AG04450 (cell line): ENCODE measurements around the gene GRIN2B. TPM values are rescaled to one million over a fixed set of nuclear protein-coding genes. Genes with fewer than 3 reads are reported as not detected.

Experiments
- CTCF ChIA-PET: fragments of 300-600, 350-600 bp; formaldehyde crosslinking; extraction: SDS; loops from one replicate; lab custom pipeline; 2022; ENCODE audit warnings: antibody characterized with exemption, inconsistent platforms; lab: Charles Lee
- POLR2A ChIA-PET: fragments of 350-600 bp; formaldehyde crosslinking; extraction: SDS; loops from one replicate; lab custom pipeline; 2021; ENCODE audit warnings: antibody characterized with exemption, inconsistent platforms; lab: Yijun Ruan, JAX
- DNase-seq: peaks from one replicate; pipeline ENCODE4 v3.0.0-alpha.2; 2011; ENCODE audit warnings: low read depth, low spot score
- H3K27ac ChIP-seq: one replicate; pipeline ENCODE4 v1.5.1; 2012; ENCODE audit warnings: low read depth, low read length, control low read depth
- H3K27me3 ChIP-seq: one replicate; pipeline ENCODE4 v1.6.0; 2012; ENCODE audit warnings: low read length; ENCODE audit not compliant: control insufficient read depth, insufficient read depth
- H3K4me3 ChIP-seq: 2 replicates; pipeline ENCODE4 v1.5.1; 2011; ENCODE audit warnings: mild to moderate bottlenecking, low read depth, low read length, control low read depth
- H3K9me3 ChIP-seq: 2 replicates; pipeline ENCODE4 v1.5.1; 2012; ENCODE audit warnings: low read length; ENCODE audit not compliant: control insufficient read depth, insufficient read depth
- polyA plus RNA-seq: library from polyadenylated mRNA; depleted of rRNA; stranded (reverse); fragments of >200 nt; gene quantifications from 2 replicates; pipeline ENCODE4 v1.2.3, GENCODE V29; 2011
- TF ChIP-seq, protein P1 (sequence below): IDR thresholded peaks from 2 replicates; pipeline ENCODE4 v1.5.1; 2011; ENCODE audit warnings: low read depth, low read length, control low read depth, inconsistent platforms

Gene GRIN2B
- polyA plus RNA-seq, 1 experiment = not detected

DNA sequence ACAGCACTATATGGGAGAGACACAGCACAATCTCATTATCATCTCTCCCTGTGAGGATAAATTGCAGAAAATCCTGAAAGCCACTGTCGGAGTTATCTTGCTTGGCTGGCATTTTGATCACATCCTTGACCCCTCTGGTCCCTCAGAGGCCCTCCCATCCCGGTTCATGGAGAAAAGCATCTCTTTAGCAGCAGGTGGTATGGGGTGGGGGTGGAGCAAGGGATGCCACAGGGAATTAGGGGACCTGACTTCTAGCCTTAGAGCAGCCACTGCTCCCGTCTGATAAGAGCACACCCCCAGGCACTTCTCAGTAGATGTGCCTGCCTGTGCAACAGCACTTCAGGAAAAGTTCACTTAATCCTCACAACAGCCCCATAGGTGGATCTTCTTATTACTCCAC, 38.6 kb downstream of the GRIN2B start:
- POLR2A ChIA-PET = no interaction called here
- no peaks in the 10 kb centered on the region for H3K27me3 ChIP-seq
- H3K27ac ChIP-seq = no peak overlapping the region
- no peak for DNase-seq
- H3K9me3 ChIP-seq = no peaks in the 10 kb centered on the region
- TF ChIP-seq, protein P1, sequence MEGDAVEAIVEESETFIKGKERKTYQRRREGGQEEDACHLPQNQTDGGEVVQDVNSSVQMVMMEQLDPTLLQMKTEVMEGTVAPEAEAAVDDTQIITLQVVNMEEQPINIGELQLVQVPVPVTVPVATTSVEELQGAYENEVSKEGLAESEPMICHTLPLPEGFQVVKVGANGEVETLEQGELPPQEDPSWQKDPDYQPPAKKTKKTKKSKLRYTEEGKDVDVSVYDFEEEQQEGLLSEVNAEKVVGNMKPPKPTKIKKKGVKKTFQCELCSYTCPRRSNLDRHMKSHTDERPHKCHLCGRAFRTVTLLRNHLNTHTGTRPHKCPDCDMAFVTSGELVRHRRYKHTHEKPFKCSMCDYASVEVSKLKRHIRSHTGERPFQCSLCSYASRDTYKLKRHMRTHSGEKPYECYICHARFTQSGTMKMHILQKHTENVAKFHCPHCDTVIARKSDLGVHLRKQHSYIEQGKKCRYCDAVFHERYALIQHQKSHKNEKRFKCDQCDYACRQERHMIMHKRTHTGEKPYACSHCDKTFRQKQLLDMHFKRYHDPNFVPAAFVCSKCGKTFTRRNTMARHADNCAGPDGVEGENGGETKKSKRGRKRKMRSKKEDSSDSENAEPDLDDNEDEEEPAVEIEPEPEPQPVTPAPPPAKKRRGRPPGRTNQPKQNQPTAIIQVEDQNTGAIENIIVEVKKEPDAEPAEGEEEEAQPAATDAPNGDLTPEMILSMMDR = no peak
- no peak overlapping the region for H3K4me3 ChIP-seq
- CTCF ChIA-PET = interaction anchor here (0.6 kb wide), 1 partner anchor 687 kb away, joined by 3 read pairs; no protein-coding TSS in a partner anchor

DNA sequence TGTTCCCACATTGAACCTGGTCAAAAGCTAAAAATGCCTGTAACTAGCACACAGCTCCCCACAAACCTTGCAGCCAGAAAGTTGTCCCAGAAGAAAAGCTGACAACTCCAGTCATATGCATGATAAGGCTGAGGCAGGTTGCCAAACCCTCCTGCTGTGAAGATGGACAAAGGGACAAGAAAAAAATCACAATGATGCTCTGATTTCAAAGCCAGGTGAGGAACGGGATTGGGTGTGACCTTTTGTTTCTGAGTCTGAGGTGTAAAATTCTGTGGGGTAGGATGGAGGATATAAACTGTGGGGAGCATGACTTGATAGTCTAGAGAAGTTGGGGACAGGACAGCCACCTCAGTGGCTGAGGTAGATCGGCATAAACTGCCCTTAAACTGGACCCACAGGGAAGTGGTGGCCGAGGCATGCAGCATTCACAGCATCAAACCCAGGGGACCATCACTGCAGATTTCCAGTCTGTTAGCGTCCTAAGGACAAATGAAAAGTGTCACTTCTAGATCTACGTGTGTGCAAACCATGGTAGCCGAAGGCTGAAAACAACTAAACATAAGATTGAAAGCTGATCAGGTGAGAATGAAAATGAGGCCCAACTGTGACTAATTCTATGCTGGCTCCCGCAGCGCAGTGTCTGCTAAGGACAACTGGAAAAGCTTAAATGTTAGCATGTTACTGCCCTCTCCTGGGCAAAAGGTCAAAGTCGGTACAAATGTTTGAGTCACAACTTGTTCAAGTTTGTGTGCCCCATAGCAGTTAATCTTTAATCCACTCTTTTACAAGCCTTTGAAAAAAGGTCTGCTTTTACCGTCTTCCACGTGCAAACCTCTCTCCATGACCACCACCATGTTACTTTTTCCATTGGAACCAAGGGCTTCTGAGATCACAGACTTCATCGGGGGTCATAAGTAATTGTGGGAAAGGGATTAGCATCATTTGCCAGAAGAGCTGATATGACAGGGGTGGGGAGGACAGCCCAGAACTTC, 39.8 kb downstream of the GRIN2B start:
- POLR2A ChIA-PET = no interaction called here
- no peak for DNase-seq
- Histone ChIP-seq H3K27me3 (no peaks in the 10 kb centered on the region), H3K27ac (no peak overlapping the region), H3K9me3 (no peaks in the 10 kb centered on the region), H3K4me3 (no peak overlapping the region)
- CTCF ChIA-PET = no interaction called here
- TF ChIP-seq, protein P1 = no peak

DNA sequence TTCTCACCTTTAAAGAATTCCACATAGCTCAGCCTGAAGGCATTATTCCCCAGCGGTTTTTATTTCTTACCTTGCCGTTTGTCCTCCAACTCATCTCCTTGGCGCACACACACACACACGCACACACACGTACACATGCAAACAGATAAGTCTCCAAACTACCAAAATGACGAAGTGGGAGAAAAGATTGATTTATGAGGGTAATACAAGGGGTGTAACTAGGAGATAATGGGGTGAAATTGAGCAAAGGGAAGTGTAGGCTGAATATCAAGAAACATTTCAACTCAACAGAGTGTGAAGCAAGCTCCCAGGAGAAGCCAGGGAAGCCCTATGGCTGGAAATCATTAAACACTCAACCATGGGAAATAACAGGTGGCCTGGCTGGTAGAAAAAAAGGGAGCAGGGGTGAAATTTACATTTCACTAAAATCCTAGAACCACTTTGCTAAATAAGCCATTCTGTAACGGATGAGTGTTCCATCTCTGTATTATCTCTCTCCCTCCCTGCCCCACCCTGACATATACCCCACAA, 41.0 kb downstream of the GRIN2B start:
- TF ChIP-seq, protein P1 = no peak
- POLR2A ChIA-PET = no interaction called here
- no peaks in the 10 kb centered on the region for H3K9me3 ChIP-seq
- CTCF ChIA-PET = no interaction called here
- H3K27ac ChIP-seq = no peak overlapping the region
- no peaks in the 10 kb centered on the region for H3K27me3 ChIP-seq
- no peak for DNase-seq
- H3K4me3 ChIP-seq = no peak overlapping the region

DNA sequence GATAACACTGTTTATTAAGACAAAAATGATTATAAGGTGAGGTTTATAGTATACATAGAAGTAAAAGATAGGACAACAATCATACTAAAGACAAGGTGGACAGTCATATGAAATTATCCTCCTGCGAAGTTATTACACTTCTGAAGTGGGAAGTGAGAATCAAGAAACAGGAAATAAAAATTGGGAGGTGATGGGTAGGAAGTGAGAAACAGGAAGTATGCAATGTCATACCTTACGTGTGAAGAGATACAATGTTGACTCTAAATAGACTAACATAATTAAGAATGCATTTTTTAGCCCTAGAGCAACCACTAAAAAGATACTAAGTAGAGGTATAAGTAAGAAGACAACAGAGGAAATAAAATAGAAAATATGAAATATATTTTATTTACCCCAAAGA, 43.7 kb downstream of the GRIN2B start:
- ChIA-PET POLR2A (no interaction called here), CTCF (no interaction called here)
- H3K9me3 ChIP-seq = no peaks in the 10 kb centered on the region; the same call in 1 of the 2 replicates
- H3K4me3 ChIP-seq = no peak overlapping the region
- no peak for DNase-seq
- TF ChIP-seq, protein P1 = no peak
- H3K27ac ChIP-seq = no peak overlapping the region
- H3K27me3 ChIP-seq = no peaks in the 10 kb centered on the region

DNA sequence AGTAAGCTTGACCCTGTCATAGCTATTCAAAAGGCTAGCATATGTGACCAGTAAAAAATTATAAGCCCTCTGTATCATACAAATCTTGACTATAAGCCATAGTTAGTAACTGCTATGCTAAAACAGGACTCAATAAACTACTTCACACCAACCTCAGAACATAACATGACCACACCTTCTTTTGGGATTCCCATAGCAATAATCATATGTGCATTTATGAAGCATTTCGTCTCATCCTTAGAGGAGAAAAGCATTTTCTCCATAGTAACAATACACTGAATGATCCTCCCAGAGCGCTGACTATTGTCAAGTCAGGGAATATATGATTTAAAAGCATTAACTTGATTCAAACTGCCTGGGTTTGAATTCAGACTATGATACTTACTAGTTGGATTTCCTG, 46.2 kb downstream of the GRIN2B start:
- H3K27ac ChIP-seq = no peak overlapping the region
- DNase-seq = no peak
- TF ChIP-seq, protein P1 = no peak
- H3K9me3 ChIP-seq = no peaks in the 10 kb centered on the region; the same call in 1 of the 2 replicates
- no peaks in the 10 kb centered on the region for H3K27me3 ChIP-seq
- POLR2A ChIA-PET = no interaction called here
- CTCF ChIA-PET = no interaction called here
- no peak overlapping the region for H3K4me3 ChIP-seq
